Measurements from ENCODE around the gene FBXO27. TPM values are rescaled to one million over a fixed set of nuclear protein-coding genes. Genes with fewer than 3 reads are reported as not detected.

FBXO27 gene
- total and polyA plus RNA-seq, 4 donors: 2.1 to 5.0 (median 3.7) TPM

GRCh38 chr19:39080431-39080830 is 48.1 kb upstream of the FBXO27 start (continued):
- TF ChIP-seq CTCF (IDR thresholded peaks at IDR 0.05; ENCODE audit: low read depth, low read length, missing input control) (no peak), JUND (IDR thresholded peaks at IDR 0.05) (no peak), ZBTB33 (IDR thresholded peaks at IDR 0.05) (no peak), GABPA (IDR thresholded peaks at IDR 0.05 in 1 of 2, conservative IDR thresholded peaks at IDR 0.05 in 1 of 2) (no peak), HNF4G (IDR thresholded peaks at IDR 0.05) (no peak), HNF4A (conservative IDR thresholded peaks at IDR 0.05) (no peak)

- H3K4me3 ChIP-seq (ENCODE audit: low read depth in 1 of 3, low read length in 3 of 3): no peak overlapping the region
- peaks cover 0 to 7% (median 4%) of the 10 kb centered on the region in 4 donors for H3K4me1 ChIP-seq (ENCODE audit: control insufficient read depth in 4 of 4, insufficient read depth in 4 of 4, low read length in 3 of 4)
- no peaks in the 10 kb centered on the region for H3K9me3 ChIP-seq (ENCODE audit: control insufficient read depth in 4 of 4, low read length in 3 of 4)
- no peak overlapping the region for H3K9ac ChIP-seq (ENCODE audit: low read depth in 1 of 2, low read length in 2 of 2)
- 71% methylated on average over 7 of the region's 7 CpGs for WGBS
- H3K36me3 ChIP-seq (ENCODE audit: control insufficient read depth in 4 of 4, insufficient read depth in 3 of 4, low read depth in 1 of 4, low read length in 3 of 4): no peaks in the 10 kb centered on the region
- H3K27ac ChIP-seq (ENCODE audit: low read depth in 1 of 2, low read length in 2 of 2): no peak overlapping the region
- H3K27me3 ChIP-seq (ENCODE audit: control insufficient read depth in 4 of 4, insufficient read depth in 4 of 4, low read length in 3 of 4): no peaks in the 10 kb centered on the region
- DNase-seq (ENCODE audit: low spot score): no peak
- TF ChIP-seq HNF4A (conservative IDR thresholded peaks at IDR 0.05) (no peak), RXRA (IDR thresholded peaks at IDR 0.05) (no peak), JUND (IDR thresholded peaks at IDR 0.05) (no peak), EGR1 (IDR thresholded peaks at IDR 0.05; ENCODE audit: low read depth in 2 of 2) (no peak), NR2F2 (IDR thresholded peaks at IDR 0.05) (no peak), FOXA1 (IDR thresholded peaks at IDR 0.05) (no peak), REST (IDR thresholded peaks at IDR 0.05) (no peak), CTCF (IDR thresholded peaks at IDR 0.05; ENCODE audit: low read depth, low read length, missing input control) (no peak), SP1 (IDR thresholded peaks at IDR 0.05) (no peak), ZBTB33 (IDR thresholded peaks at IDR 0.05) (no peak), HNF4G (IDR thresholded peaks at IDR 0.05) (no peak), GABPA (IDR thresholded peaks at IDR 0.05 in 1 of 2, conservative IDR thresholded peaks at IDR 0.05 in 1 of 2) (no peak), MAX (IDR thresholded peaks at IDR 0.05) (no peak), FOXA2 (IDR thresholded peaks at IDR 0.05) (no peak)
Observed at GRCh38 chr19:39078436-39079200, 46.3 kb upstream of the FBXO27 start.
